GM12873 (cell line): Measurements from ENCODE around the gene TNFRSF1B.

Source experiments
- TF ChIP-seq, protein P1 (sequence below): IDR thresholded peaks from 2 replicates; pipeline ENCODE4 v1.5.1; 2012; ENCODE audit warnings: low read depth, mild to moderate bottlenecking, moderate library complexity, low read length, control low read depth; ENCODE audit not compliant: insufficient read depth; ENCODE audit errors: missing control alignments

The TNFRSF1B gene

DNA sequence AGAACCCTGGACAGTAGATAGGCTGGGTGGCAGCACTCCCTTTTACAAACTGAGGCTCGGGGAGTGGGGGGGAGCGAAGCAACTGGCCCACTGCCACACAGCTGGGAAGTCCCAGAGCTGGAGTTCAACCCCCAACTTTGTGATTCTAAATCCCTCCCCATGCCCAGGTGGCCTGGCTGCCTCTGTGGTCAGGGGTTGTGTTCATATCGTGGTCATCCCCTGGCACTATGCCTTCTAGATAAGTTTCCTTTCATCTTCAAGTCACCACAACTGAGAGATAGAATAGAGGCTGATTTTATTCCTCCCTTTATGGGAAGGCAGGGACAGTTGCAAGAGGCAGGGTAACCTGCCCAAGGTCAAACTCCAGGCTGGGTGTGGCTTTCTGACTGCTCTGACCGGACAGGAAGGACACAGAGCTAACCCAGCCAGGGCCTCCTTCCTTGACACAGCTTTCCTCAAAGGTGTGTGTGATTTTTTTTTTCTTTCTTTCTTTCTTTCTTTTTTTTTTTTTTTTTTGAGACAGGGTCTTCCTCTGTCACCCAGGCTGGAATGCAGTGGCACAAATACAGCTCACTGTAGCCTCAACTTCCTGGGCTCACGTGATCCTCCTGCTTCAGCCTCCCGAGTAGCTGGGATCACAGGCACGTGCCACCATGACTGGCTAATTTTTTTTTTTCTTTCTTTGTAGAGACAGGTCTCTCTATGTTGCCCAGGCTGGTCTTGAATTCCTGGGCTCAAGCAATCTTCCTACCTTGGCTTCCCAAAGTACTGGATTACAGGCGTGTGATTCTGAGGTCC is 18.4 kb upstream of the TNFRSF1B start:
- TF ChIP-seq, protein P1, sequence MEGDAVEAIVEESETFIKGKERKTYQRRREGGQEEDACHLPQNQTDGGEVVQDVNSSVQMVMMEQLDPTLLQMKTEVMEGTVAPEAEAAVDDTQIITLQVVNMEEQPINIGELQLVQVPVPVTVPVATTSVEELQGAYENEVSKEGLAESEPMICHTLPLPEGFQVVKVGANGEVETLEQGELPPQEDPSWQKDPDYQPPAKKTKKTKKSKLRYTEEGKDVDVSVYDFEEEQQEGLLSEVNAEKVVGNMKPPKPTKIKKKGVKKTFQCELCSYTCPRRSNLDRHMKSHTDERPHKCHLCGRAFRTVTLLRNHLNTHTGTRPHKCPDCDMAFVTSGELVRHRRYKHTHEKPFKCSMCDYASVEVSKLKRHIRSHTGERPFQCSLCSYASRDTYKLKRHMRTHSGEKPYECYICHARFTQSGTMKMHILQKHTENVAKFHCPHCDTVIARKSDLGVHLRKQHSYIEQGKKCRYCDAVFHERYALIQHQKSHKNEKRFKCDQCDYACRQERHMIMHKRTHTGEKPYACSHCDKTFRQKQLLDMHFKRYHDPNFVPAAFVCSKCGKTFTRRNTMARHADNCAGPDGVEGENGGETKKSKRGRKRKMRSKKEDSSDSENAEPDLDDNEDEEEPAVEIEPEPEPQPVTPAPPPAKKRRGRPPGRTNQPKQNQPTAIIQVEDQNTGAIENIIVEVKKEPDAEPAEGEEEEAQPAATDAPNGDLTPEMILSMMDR, result no peak

DNA sequence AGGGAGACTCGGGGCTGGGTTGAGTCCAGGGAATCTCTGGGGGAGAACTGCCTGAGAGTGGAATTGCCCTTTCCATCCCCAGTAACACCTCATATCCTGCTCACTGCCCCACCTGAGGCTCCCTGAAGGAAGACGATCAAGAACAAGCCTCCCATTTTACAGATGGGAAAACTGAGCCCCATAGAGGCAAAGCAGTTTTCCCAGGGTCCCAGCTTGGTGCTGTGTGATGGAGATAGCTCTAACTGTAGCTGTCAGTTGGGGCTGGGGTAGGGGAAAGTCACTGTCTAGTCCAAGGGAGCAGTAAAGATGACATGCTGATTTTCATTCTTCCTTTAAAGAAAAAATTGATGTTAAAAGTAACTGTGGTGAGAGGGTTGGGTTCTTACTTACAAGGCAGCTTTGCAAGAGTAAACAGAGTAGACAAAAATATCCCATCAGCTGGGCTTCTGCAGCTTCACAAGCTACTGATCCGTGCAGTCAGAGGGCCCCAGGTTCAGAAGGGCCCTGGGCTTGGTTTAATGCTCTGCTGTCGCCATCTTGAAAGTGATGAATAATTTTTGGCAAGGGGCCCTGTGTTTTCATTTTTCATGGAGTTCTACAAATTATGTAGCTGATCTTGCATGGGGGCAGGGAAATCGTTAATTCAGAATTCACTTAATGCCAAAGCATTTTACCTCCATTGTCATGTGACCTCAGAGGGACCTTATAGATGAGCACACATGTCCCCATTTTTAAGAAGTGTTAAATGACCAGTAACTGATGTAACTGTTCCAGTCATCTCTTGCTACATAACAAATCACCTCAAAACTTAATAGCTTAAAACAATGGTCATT is 17.6 kb upstream of the TNFRSF1B start:
- TF ChIP-seq, protein P1, result no peak

DNA sequence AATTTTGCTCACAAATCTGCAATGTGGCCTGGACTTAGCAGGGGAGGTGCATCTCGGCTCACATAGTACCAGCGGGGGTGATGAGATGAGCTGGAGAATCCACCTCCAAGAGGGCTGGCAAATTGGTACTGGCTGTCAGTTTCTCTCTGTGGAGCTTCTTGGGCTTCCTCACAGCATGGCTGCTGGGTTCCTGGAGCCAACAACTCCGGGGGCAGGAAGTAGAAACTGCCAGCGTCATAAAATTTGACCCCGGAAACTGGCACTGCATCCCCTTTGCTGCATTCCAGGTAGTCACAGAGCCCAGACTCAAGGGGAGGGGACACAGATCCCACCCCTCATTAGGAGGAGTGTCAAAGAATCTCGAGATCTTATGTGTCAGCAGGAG is 17.0 kb upstream of the TNFRSF1B start:
- TF ChIP-seq, protein P1, result no peak

DNA sequence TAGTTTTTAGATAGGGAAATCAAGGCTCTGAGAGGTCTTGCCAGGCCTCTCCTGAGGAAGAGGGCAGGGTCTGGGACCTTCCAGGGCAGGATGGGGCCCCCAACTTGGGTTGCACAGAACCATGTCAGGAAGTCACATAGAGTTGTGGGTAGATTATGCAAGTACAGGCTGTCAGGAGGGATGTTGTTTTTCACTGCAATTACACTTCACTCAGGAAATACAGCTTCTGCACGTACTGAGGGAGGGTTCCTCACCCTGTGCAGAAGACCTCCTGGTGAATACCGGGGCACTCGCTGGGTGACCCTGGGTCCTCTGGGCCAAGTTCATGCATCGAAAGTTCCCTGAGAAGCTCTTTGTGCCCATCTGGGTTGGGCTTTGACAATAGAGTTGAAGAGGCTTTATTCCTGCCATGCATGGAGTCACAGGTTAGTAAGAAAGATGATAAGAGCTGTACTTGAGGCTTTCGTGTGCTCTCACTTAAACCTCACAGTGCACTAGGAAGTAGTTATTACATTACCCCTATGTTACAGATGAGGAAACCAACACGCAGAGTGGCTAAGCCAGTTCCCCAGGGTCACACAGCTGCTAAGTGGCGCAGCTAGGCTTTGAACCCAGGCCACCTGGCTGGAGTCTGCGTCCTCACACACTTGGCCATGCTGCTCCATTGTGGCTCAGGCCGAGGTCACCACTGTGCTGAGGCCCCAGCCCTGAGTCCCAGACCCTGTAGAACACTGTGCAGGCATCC is 16.2 kb upstream of the TNFRSF1B start:
- TF ChIP-seq, protein P1, result no peak

DNA sequence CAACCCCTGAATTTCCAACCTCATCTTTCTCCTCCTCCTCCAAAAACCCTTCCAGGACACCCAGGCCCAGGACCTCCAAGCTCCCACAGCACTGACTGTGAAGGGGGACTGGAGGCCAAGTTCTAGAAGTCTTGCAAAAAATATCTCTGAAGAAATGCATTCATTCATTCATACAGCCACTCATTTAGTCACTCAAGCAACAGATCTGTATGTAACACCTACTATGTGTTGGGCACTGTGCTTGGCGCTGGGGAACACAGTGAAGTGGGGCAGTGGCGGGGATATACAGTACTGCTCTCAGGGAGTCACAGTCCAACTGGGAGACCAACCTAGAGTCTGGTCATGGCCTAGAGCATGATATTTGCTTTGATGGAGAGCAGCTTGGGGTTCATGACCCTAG is 15.3 kb upstream of the TNFRSF1B start:
- TF ChIP-seq, protein P1, result no peak

DNA sequence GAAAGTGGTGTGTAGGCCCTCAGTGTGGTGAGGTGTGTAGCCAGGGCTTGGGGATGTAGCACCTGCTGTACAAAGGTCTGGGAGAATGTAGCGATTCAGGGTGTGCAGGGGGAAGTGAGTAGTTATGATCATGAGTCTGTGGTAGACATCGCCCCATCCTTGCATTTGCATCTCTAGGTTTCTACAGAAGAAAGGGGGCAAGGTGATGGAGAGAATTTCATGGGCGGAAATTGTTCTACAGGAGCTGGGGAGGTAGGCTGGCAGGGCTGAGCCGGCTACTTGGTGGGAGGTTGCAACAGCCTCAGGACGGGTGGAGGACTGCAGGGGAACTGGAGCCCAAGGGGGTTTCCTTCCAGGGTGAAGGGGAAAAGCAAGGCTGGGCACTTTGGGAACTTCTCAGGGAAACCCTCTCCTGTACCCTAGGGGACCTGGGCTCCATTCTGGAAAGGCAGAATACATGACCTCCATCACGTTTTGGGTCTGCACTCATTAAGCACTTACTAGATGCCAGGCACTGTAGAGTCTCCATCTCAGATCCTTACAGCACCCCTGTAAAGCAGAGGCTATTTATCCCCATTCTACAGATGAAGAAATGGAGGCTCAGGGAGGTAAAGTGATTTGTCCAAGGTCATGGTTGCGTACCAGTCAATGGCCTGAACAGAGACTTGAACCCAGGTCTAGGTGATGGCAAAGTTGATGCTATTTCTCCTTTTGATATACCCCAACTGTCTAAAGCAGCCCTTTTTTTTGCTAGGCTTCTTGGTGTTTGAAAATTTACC is 14.5 kb upstream of the TNFRSF1B start:
- TF ChIP-seq, protein P1, result no peak
